Parietal lobe (tissue), 2 donors: Measurements from ENCODE around the gene ESRP2. TPM values are rescaled to one million over a fixed set of nuclear protein-coding genes. Genes with fewer than 3 reads are reported as not detected.

Source experiments
- small RNA-seq: library from RNA; depleted of rRNA; stranded (forward); fragments of <200 nt; gene quantifications from one replicate; pipeline ENCODE3, GENCODE V24; 2014; ENCODE audit warnings: low replicate concordance
- total RNA-seq: library from RNA; depleted of rRNA; stranded (reverse); fragments of >200 nt; gene quantifications from one replicate; pipeline ENCODE4 v1.2.3, GENCODE V29; 2014

Gene ESRP2
- not detected for total RNA-seq

DNA sequence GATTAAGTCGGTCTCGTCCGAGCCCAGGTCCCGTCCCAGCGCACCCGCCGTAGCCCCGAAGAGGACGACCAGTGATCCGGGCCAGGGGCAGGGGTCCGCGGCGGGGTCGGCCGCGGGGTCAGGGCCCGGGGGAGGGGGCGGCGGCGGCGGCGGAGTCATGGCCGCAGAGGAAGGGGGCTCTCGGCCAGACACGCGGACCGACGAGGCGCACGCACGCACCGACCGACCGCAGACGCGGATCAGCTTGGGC is at the start of gene ESRP2:
Gene ESRP2, minus strand, starts transcription at position 241 of the 250 bp plus-strand sequence. Its CDS starts 82 bp downstream, at position 159.

GRCh38 chr16:68264128-68265077 is 28.5 kb upstream of the ESRP2 start, which contains the start of gene SLC7A6:
TSS of gene SLC7A6 (plus strand) at chr16:68264526. CDS start at chr16:68274727, 10,201 bp downstream.

DNA sequence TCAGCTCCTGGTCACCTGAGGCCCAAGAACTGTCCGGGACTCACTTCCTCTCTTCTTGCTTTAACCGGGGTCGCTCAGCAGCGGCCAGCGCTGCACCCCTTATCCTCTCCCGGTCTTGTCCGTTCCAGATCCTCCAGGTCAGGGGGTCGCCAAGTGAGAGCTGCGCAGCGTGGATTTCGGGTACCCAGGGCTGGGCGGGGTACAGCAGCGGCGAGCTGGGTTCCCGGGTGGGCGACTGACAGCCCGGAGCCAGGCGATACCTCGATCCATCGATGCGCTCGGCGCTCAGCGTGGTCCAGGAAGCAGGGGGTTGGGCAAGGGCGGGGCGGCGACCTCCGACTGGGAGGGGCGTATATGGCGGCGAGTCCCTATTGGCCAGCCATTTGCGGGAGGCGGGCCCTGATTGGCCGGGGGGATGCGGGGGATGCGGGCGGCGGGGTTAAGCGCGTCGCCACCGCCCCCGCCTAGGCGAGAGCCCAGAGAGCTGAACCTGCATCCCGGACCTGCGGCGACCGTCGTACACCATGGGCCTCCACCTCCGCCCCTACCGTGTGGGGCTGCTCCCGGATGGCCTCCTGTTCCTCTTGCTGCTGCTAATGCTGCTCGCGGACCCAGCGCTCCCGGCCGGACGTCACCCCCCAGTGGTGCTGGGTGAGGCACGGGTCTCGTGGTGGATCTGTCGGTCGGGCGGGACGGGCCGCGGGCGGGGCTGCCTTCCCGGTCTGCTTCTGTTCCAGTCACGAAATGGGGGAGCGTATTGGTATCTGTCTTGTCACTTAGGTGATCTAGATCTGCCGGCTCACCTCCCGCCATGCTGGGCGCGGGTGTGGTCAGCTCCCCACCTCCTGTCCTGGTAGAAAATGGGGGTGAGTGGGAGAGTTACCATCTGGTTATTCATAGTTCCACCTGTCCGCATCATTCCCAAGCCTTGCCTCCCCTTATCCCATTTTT is 9.3 kb upstream of the ESRP2 start, which contains the start of gene PLA2G15:
Gene PLA2G15, plus strand, starts transcription at position 471 of the 951 bp plus-strand sequence. Its CDS starts 54 bp downstream, at position 525.

Small RNA genes lying within 50 kb of the gene (small RNA-seq; reads per million reads assigned to genes)
- not detected for gene RF00554
- gene RNU6-1262P: not detected

Other genes with a start within 250 kb of the ESRP2 start
- gene DPEP2, start 236.6 kb downstream of the ESRP2 start, total RNA-seq: not detected
- gene DPEP2NB, start 220.2 kb downstream of the ESRP2 start, total RNA-seq: not detected
- gene DDX28, start 212.9 kb downstream of the ESRP2 start, total RNA-seq: 8.8 TPM
- gene DUS2, start 212.8 kb downstream of the ESRP2 start, total RNA-seq: 15.7 TPM
- 26.6 TPM for gene NFATC3, start 150.8 kb downstream of the ESRP2 start, total RNA-seq
- 17.8 TPM for gene PLA2G15, start 9.2 kb upstream of the ESRP2 start, total RNA-seq
- gene SLC7A6, start 28.4 kb upstream of the ESRP2 start, total RNA-seq: 46.3 TPM
- 29.1 TPM for gene SLC7A6OS, start 74.8 kb upstream of the ESRP2 start, total RNA-seq
- 82.9 TPM for gene PRMT7, start 74.9 kb upstream of the ESRP2 start, total RNA-seq
- 107 TPM for gene SMPD3, start 212.4 kb upstream of the ESRP2 start, total RNA-seq